ENCODE data around the gene EMC7.

The EMC7 gene

DNA sequence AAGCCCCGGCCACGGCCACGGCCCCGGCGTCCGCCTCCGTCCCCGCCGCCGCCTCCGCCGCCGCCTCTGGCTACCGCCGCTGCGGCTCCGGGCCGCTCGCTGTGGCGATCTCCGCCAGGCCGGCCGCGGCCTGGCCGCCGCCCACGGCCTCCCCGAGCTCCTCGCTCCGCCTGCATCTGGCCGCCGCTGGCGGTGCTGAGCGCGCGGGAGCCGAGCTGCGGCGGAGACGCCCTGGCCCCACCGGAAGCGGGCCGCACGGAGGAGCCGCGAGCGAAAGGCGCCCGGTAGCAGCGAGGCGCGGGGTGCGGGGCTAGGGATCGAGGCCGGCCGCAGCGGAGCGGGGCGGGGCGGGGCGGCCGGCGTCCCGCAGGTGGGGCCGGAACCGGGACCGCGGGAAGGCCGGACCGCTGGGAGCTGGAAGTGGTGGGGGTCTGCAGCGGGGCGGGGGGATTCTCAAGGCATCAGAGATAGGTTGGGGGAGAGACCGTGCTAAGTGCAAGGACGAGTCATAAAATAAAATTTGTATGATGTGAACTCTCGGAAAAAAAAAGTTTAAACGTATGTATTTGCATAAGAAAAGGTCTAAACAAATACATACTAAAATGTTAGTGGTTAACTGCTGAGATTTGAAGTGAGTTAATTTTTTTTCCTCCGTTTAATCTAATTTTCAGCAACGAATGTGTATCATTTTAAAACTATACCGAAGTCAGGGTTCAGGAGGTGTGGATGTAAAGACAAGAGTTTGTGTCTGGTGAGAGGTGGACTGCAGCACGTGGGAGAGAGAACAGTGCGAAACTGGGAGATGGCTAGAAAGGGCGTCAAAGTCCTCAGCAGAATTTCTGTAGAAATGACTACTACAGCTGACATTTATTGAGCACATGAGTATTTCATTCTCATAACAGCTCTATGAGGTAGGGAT is 62.5 kb downstream of the EMC7 start, which contains the start of gene AVEN:
Gene AVEN (minus strand): TSS at position 334 of the 919 bp plus-strand sequence. CDS start 158 bp downstream, at position 176.
- peak in 2 of 3 experiments; percentile 29 to 31 for DNase-seq (ENCODE audit: low read depth in 2 of 3, low spot score in 2 of 3)

DNA sequence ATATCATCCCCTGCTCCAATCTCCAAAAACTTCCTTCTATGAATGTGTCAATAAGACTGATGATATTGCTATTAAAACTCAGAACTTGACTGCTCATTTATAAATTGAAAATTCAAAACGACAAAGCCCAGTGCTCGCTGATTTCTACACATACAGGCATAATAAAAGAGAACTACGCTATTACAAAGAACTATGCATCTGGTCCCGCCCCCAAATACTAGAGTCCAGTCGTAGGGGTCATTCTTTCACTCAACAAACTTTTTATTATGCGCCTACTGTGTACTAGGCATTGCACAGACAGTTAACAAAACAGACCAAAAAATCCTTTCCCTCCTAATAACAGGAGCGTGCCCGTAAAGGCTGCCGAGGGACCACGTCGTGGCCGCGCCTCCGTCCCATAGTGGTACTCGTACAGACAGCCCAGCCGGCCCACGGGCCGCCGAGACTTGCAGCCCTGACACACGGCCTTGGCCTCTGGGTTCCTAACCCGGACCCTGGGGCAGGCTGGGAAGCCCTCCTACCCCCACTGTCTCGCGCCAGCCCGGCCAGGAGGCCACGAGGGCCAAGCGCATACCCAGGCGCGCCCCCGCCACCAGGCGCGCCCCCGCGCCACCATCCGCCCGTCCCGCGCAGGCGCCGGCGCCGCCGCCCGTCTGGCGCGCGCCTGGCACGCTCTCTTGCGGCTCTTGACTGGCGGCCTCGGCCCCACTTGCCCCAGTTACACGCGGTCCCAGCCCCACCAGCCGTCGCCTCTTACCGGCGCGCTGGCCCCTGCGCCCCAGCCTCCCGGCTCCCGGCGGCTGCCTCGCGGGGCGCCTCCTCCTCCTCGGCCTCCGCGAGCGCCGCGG is 63.4 kb downstream of the EMC7 start:
- peak; percentile 34 to 71 (median 49) for DNase-seq (ENCODE audit: low read depth in 2 of 3, low spot score in 2 of 3)
